HL-60 (cell line): ENCODE measurements around the gene PSMD11.

Experiments used
- DNase-seq, 2 experiments: peaks; one replicate each; pipeline ENCODE4 v3.0.0-alpha.2; 2010 to 2020; ENCODE audit warnings: low read depth in 1 of 2, low spot score in 1 of 2
- H3K27ac ChIP-seq: fragments of 250-450 bp; sonication (Bioruptor Pico); replicated peaks from 2 replicates; pipeline ENCODE4 v1.5.1; 2020; ENCODE audit warnings: mild to moderate bottlenecking, moderate library complexity
- H3K27me3 ChIP-seq: fragments of 250-450 bp; sonication (Bioruptor Pico); 2 replicates; pipeline ENCODE4 v1.5.1; 2021; ENCODE audit warnings: mild to moderate bottlenecking, moderate library complexity; ENCODE audit not compliant: insufficient read depth, poor library complexity, severe bottlenecking
- H3K4me3 ChIP-seq: replicated peaks from 2 replicates; pipeline ENCODE4 v1.5.1; 2011; ENCODE audit warnings: mild to moderate bottlenecking, control low read depth, low read length; ENCODE audit not compliant: insufficient read depth
- CTCF ChIP-seq: IDR thresholded peaks from one replicate; pipeline ENCODE4 v1.5.1; 2011; ENCODE audit warnings: low read length, control low read depth, inconsistent platforms; ENCODE audit not compliant: insufficient read depth
- GABPA ChIP-seq: IDR thresholded peaks from 2 replicates; pipeline ENCODE4 v1.6.1; 2012; ENCODE audit warnings: low read depth
- POLR2AphosphoS5 ChIP-seq: IDR thresholded peaks from 2 replicates; pipeline ENCODE4 v1.6.1; 2012; ENCODE audit warnings: low read depth
- SPI1 ChIP-seq: IDR thresholded peaks from 2 replicates; pipeline ENCODE4 v1.6.1; 2012; ENCODE audit warnings: low read depth, mild to moderate bottlenecking, borderline replicate concordance
- TF ChIP-seq, protein P1 (sequence below): IDR thresholded peaks from 2 replicates; pipeline ENCODE4 v1.6.1; 2012; ENCODE audit warnings: low read depth; ENCODE audit not compliant: insufficient replicate concordance

PSMD11 gene

DNA sequence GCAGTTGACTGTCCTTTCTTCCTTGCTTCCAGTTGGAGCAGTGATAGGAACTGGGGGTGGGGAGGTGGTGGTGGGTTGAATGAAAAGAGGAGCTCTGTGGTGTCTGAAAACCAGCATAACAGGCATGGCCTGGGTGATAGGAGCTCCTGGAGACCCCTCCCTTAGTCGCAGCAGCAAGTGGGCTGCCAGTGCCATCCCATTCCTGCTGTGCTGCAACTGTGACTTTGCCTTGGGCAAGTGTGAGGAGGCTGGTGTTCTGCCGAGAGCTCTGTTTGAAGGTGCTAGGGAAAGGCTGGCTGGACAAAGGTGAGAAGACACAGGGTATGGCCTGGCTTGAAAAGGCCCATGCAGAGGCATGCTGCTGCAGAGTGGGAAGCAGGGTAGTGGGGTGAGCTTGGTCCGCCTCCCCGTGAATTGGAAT, 39.7 kb downstream of the PSMD11 start:
- H3K27me3 ChIP-seq, result no peaks in the 10 kb centered on the region
- no peak overlapping the region for H3K27ac ChIP-seq
- no peak for DNase-seq
- no peak overlapping the region for H3K4me3 ChIP-seq
- TF ChIP-seq POLR2AphosphoS5 (no peak; the same call in 1 of the 2 replicates), CTCF (no peak), GABPA (no peak), SPI1 (no peak)
- TF ChIP-seq, protein P1, sequence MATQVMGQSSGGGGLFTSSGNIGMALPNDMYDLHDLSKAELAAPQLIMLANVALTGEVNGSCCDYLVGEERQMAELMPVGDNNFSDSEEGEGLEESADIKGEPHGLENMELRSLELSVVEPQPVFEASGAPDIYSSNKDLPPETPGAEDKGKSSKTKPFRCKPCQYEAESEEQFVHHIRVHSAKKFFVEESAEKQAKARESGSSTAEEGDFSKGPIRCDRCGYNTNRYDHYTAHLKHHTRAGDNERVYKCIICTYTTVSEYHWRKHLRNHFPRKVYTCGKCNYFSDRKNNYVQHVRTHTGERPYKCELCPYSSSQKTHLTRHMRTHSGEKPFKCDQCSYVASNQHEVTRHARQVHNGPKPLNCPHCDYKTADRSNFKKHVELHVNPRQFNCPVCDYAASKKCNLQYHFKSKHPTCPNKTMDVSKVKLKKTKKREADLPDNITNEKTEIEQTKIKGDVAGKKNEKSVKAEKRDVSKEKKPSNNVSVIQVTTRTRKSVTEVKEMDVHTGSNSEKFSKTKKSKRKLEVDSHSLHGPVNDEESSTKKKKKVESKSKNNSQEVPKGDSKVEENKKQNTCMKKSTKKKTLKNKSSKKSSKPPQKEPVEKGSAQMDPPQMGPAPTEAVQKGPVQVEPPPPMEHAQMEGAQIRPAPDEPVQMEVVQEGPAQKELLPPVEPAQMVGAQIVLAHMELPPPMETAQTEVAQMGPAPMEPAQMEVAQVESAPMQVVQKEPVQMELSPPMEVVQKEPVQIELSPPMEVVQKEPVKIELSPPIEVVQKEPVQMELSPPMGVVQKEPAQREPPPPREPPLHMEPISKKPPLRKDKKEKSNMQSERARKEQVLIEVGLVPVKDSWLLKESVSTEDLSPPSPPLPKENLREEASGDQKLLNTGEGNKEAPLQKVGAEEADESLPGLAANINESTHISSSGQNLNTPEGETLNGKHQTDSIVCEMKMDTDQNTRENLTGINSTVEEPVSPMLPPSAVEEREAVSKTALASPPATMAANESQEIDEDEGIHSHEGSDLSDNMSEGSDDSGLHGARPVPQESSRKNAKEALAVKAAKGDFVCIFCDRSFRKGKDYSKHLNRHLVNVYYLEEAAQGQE, result no peak

DNA sequence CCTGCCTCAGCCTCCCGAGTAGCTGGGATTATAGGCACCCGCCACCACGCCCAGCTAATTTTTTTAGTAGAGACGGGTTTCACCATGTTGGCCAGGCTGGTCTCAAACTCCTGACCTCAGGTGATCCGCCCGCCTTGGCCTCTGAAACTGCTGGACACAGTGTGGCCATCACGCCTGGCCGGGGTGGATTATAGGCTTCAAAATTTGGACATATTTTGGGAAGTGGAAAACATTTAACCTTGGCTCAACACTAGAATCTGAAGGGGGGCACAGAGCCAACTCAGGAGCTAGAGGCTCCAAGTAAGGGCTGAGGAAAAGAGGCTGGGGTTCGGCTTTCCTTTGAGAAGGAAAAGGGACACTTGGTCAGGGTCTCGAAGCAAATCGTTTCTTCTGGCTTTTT, 40.3 kb downstream of the PSMD11 start:
- Histone ChIP-seq H3K27me3 (no peaks in the 10 kb centered on the region), H3K27ac (no peak overlapping the region), H3K4me3 (no peak overlapping the region)
- TF ChIP-seq SPI1, result no peak
- TF ChIP-seq CTCF, result no peak
- TF ChIP-seq, protein P1, result no peak
- no peak for TF ChIP-seq POLR2AphosphoS5
- TF ChIP-seq GABPA, result no peak
- DNase-seq, result no peak

DNA sequence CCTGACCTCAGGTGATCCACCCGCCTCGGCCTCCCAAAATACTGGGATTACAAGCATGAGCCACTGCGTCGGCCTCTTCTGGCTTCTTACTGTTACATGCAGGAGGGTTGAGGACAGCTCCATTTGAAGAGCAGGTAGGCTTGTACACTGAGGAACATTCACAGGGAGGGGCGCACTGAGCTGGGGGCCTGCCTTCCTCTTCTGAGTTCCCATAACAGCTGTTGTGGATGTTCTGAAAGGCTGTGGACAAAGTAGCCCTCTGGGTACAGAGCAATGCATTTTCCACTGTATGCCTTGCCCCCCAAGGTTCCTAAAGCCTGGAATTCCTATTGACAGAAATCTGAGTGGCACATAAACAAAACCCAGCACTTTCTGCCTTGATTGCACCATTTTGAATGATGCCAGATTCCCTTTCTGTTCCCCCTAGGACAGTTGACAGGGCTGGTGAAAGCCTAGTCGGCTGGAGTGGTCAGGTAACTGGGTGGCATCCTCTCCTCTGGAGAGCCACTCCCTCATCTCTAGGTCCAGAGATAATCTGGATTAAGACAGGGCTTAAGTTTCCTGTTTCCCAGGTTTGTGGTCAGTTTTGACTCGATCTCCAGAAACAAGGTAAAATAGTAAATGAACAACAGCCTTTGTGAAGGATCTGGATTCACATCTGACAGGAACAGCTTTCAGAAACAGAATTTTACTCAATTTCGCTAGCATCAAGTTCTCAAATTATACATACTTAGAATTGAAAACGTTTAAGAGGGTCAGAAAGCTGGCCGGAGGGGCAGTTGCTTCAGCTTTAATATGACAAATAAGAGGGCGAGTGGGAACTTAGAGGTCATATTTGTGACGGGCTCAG, 41.2 kb downstream of the PSMD11 start:
- Histone ChIP-seq H3K27ac (no peak overlapping the region), H3K4me3 (no peak overlapping the region), H3K27me3 (no peaks in the 10 kb centered on the region)
- TF ChIP-seq GABPA (no peak), SPI1 (no peak), CTCF (no peak), POLR2AphosphoS5 (no peak)
- TF ChIP-seq, protein P1, result no peak
- DNase-seq, result no peak
